Measurements from ENCODE around the gene MAP4K4.

- TF ChIP-seq POLR2A (IDR thresholded peaks at IDR 0.05) (no peak), POLR2AphosphoS5 (IDR thresholded peaks at IDR 0.05) (no peak), CTCF (IDR thresholded peaks at IDR 0.05) (no peak), EP300 (IDR thresholded peaks at IDR 0.05) (no peak)
Observed at GRCh38 chr2:101750688-101751087, 53.2 kb downstream of the MAP4K4 start.

All from suprapubic skin (tissue), 4 donors.